K562 (cell line): ENCODE measurements around the gene KBTBD4. TPM values are rescaled to one million over a fixed set of nuclear protein-coding genes. Genes with fewer than 3 reads are reported as not detected.

Source experiments
- ATAC-seq: fragments of 200-7000 bp; cut with Tn5 transposase; 3 replicates; pipeline ENCODE4 v1.9.1; 2020; ENCODE audit warnings: moderate library complexity
- BruUV-seq: library from RNA; stranded (reverse); fragments of 400-500 nt; replicated peaks from 2 replicates; lab custom pipeline; 2021; lab: Mats Ljungman, UMichigan
- CTCF ChIA-PET: fragments of 300-600 bp; formaldehyde crosslinking; extraction: SDS; loops from one replicate; lab custom pipeline; 2021; ENCODE audit warnings: low intra/inter-chr PET ratio; lab: Yijun Ruan, JAX
- POLR2A ChIA-PET: fragments of 300-600, 350-650 bp; sonication (Branson Sonifier 250); formaldehyde crosslinking; extraction: SDS; loops from one replicate; lab custom pipeline; 2021; ENCODE audit warnings: antibody characterized with exemption, inconsistent platforms; lab: Yijun Ruan, JAX
- DNase-seq, 4 experiments: peaks; one replicate each; pipeline versions ENCODE4 v3.0.0 to v3.0.0-alpha.2; 2011 to 2018; ENCODE audit warnings: low spot score in 3 of 4, mixed read lengths in 3 of 4; ENCODE audit errors: extremely low read depth in 1 of 4
- FAIRE-seq: peaks from 2 replicates; lab custom pipeline; 2011; peaks lifted over from hg19 to GRCh38; lab: Jason Lieb, UNC
- H2AFZ ChIP-seq: 2 replicates; pipeline ENCODE4 v1.6.0; 2011; ENCODE audit warnings: low read depth, low read length, control low read depth, inconsistent platforms
- H3K27ac ChIP-seq: fragments of 200-600 bp; 3 replicates; pipeline ENCODE4 v1.8.0; 2011; ENCODE audit warnings: low read depth, mild to moderate bottlenecking, control low read depth, inconsistent platforms, low read length, moderate library complexity, mixed read lengths; ENCODE audit errors: extremely low read depth
- H3K27me3 ChIP-seq, 2 experiments: fragments of 300-600 bp in 1 of 2; 2 replicates in 1 of 2; 3 replicates in 1 of 2; pipeline versions ENCODE4 v1.6.0 to v1.8.0; 2011; ENCODE audit warnings: inconsistent platforms in 2 of 2, low read length in 2 of 2, mild to moderate bottlenecking in 1 of 2, mixed read lengths in 1 of 2, moderate library complexity in 1 of 2; ENCODE audit not compliant: control insufficient read depth in 2 of 2, insufficient read depth in 2 of 2
- H3K36me3 ChIP-seq: fragments of 300-600 bp; 3 replicates; pipeline ENCODE4 v1.8.0; 2011; ENCODE audit warnings: mild to moderate bottlenecking, low read length, inconsistent platforms; ENCODE audit not compliant: control insufficient read depth, insufficient read depth
- H3K4me1 ChIP-seq, 2 experiments: fragments of 200-600 bp in 1 of 2; replicated peaks in 1 of 2; 2 replicates in 1 of 2; 3 replicates in 1 of 2; pipeline versions ENCODE4 v1.5.1 to v1.8.0; 2011; ENCODE audit warnings: inconsistent platforms in 2 of 2, low read length in 2 of 2, mild to moderate bottlenecking in 1 of 2, mixed read lengths in 1 of 2, moderate library complexity in 1 of 2; ENCODE audit not compliant: control insufficient read depth in 2 of 2, insufficient read depth in 2 of 2
- H3K4me2 ChIP-seq: 2 replicates; pipeline ENCODE4 v1.6.1; 2011; ENCODE audit warnings: low read length, control low read depth, inconsistent platforms, mixed read lengths; ENCODE audit not compliant: insufficient read depth
- H3K4me3 ChIP-seq: fragments of 200-600 bp; sonication (generic), shearing (Covaris generic); 2 replicates; pipeline ENCODE4 v1.5.1; 2016; ENCODE audit warnings: control low read depth, inconsistent platforms
- H3K79me2 ChIP-seq: fragments of 200-600 bp; 3 replicates; pipeline ENCODE4 v1.8.0; 2011; ENCODE audit warnings: low read length, inconsistent platforms; ENCODE audit not compliant: control insufficient read depth, insufficient read depth
- H3K9ac ChIP-seq, 2 experiments: 2 replicates each; pipeline versions ENCODE4 v1.6.0 to v1.6.1; 2011; ENCODE audit warnings: low read depth in 2 of 2, low read length in 2 of 2, control low read depth in 1 of 2, inconsistent platforms in 1 of 2, mild to moderate bottlenecking in 1 of 2, mixed read lengths in 1 of 2; ENCODE audit not compliant: insufficient read depth in 1 of 2
- H3K9me1 ChIP-seq: one replicate; pipeline ENCODE4 v1.6.0; 2011; ENCODE audit warnings: inconsistent platforms, mild to moderate bottlenecking, low read length, moderate library complexity; ENCODE audit not compliant: control insufficient read depth, insufficient read depth
- H3K9me3 ChIP-seq: replicated peaks from 2 replicates; pipeline ENCODE4 v1.5.1; 2011; ENCODE audit warnings: low read depth, low read length, inconsistent platforms; ENCODE audit not compliant: control insufficient read depth, insufficient read depth
- H4K20me1 ChIP-seq: replicated peaks from 2 replicates; pipeline ENCODE4 v1.6.1; 2011; ENCODE audit warnings: low read length, inconsistent platforms, mixed read lengths; ENCODE audit not compliant: control insufficient read depth, insufficient read depth
- BCOR ChIP-seq: fragments of 450-650 bp; IDR thresholded peaks from 2 replicates; pipeline ENCODE4 v1.6.1; 2016
- C11orf30 ChIP-seq: fragments of 450-650 bp; IDR thresholded peaks from 2 replicates; pipeline ENCODE4 v1.6.1; 2016; ENCODE audit warnings: low read depth, mild to moderate bottlenecking
- ESRRA ChIP-seq: fragments of 450-650 bp; IDR thresholded peaks from 2 replicates; pipeline ENCODE4 v1.6.1; 2014; ENCODE audit warnings: low read depth, mild to moderate bottlenecking, moderate library complexity, borderline replicate concordance
- KDM1A ChIP-seq, 2 experiments: fragments of 450-650 bp; IDR thresholded peaks; 2 replicates each; pipeline ENCODE4 v1.6.1; 2016; ENCODE audit warnings: mild to moderate bottlenecking in 2 of 2
- MCM3 ChIP-seq: fragments of 450-650 bp; IDR thresholded peaks from 2 replicates; pipeline ENCODE4 v1.6.1; 2016
- RBM25 ChIP-seq: fragments of 200-400 bp; formaldehyde crosslinking; IDR thresholded peaks from 2 replicates; pipeline ENCODE4 v1.6.1; 2018; ENCODE audit warnings: low read length, low read depth, moderate library complexity; ENCODE audit not compliant: severe bottlenecking
- SMARCC2 ChIP-seq: fragments of 450-650 bp; IDR thresholded peaks from 2 replicates; pipeline ENCODE4 v1.6.1; 2017; ENCODE audit warnings: antibody characterized with exemption, moderate library complexity, mild to moderate bottlenecking, low read depth
- SPI1 ChIP-seq: IDR thresholded peaks from 2 replicates; pipeline ENCODE4 v1.6.1; 2011; ENCODE audit warnings: low read depth, low read length, control low read depth, borderline replicate concordance
- YY1 ChIP-seq, 3 experiments: IDR thresholded peaks; 2 replicates each; pipeline ENCODE4 v1.6.1; 2011; ENCODE audit warnings: low read length in 2 of 3, mild to moderate bottlenecking in 2 of 3, moderate library complexity in 2 of 3, borderline replicate concordance in 1 of 3, control low read depth in 1 of 3, low read depth in 1 of 3; ENCODE audit not compliant: insufficient read depth in 3 of 3, insufficient replicate concordance in 2 of 3, control insufficient read depth in 1 of 3, insufficient read length in 1 of 3; ENCODE audit errors: extremely low read depth in 1 of 3
- ZBTB8A ChIP-seq: fragments of 450-650 bp; IDR thresholded peaks from 2 replicates; pipeline ENCODE4 v1.6.1; 2018; ENCODE audit warnings: mild to moderate bottlenecking, moderate library complexity; ENCODE audit not compliant: partially characterized antibody
- WGBS: fragments of 100-300 bp; shearing (Covaris generic); methylation state at CpG from one replicate; pipeline ENCODE4 v1.1.6; 2016; ENCODE audit warnings: low coverage, mixed read lengths; ENCODE audit not compliant: insufficient coverage; ENCODE audit errors: missing lambda C conversion rate; 5-methylcytosine and 5-hydroxymethylcytosine counted together
- in situ Hi-C: fragments of 300-500 bp; cut with MboI; formaldehyde crosslinking; loops from 4 replicates; pipeline ENCODE4 v1.15.0; 2018; ENCODE audit warnings: inconsistent platforms, mixed read lengths
- intact Hi-C: fragments of 100-400 bp; cut with micrococcal nuclease; formaldehyde crosslinking; loops from 2 replicates; pipeline ENCODE4 v1.14.2; 2022
- polyA plus RNA-seq, 8 experiments: library from polyadenylated mRNA; depleted of rRNA in 4 of 8; stranded (reverse) in 5 of 8; unstranded in 3 of 8; fragments of >200 nt; fragmentation: Nextera tagmentation in 2 of 8; fragmentation: Illumina TruSeq in 1 of 8; extraction: Ambion mirVana in 2 of 8; extraction: Trizol in 1 of 8; gene quantifications; 2 replicates each; pipeline versions ENCODE4 v1.2.1 to v1.2.3, GENCODE V29; 2011 to 2014; ENCODE audit warnings: inconsistent platforms in 1 of 8, missing spikeins in 1 of 8
- total RNA-seq, 7 experiments: library from RNA; depleted of rRNA in 6 of 7; stranded (reverse); fragments of >200 nt in 6 of 7; fragmentation: Illumina TruSeq in 2 of 7; extraction: Trizol in 2 of 7; gene quantifications; 2 replicates each; pipeline versions ENCODE4 v1.2.1 to v1.2.3, GENCODE V29; 2011 to 2021; ENCODE audit warnings: low replicate concordance in 1 of 7
- TF ChIP-seq, protein P1 (sequence below): fragments of 250-450 bp; sonication (Bioruptor Pico); IDR thresholded peaks from 2 replicates; pipeline ENCODE4 v1.5.0; 2020; ENCODE audit warnings: mild to moderate bottlenecking

KBTBD4 gene
- total and polyA plus RNA-seq, 9 of the 15 experiments (the other 6 are each of a cell fraction or from before 2014, with no cell fraction given) = 7.0 to 33.9 (median 13.3) TPM

DNA sequence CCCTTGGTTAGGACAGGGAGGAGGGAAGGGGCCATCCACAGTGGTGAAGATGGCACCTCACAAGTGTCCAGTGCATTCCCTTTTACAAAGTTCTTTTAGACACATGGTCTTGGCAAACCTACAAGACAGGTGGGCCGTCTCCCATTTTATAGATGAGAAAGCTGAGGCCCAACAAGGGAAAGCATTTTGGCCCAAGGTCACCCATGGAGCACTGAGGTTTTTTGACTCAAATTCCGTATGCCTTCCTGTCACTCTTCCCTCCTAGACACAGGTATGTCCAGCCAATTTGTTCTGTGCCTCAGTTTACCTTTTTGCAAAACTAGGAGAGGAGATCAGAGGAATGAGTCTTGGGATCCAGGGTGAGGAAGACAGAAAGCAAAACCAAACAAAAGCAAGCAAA is 14.2 kb upstream of the KBTBD4 start:
- FAIRE-seq = no peak

More for the DNA sequence above, 14.2 kb upstream of the KBTBD4 start:
- Histone ChIP-seq H3K36me3 (no peaks in the 10 kb centered on the region), H3K79me2 (no peaks in the 10 kb centered on the region), H3K4me3 (no peak overlapping the region), H3K27ac (no peak overlapping the region), H3K9ac (no peak overlapping the region), H3K9me1 (peaks cover 3% of the 10 kb centered on the region), H3K9me3 (no peaks in the 10 kb centered on the region), H3K4me1 (peaks cover 0 to 16% of the 10 kb centered on the region in 2 experiments; a peak in 2 of 5 replicates), H4K20me1 (no peaks in the 10 kb centered on the region), H3K4me2 (no peak overlapping the region), H3K27me3 (peaks cover 24 to 35% of the 10 kb centered on the region in 2 experiments), H2AFZ (no peak overlapping the region)
- TF ChIP-seq C11orf30 = no peak
- TF ChIP-seq YY1 (IDR thresholded peaks at IDR 0.05; ENCODE audit: borderline replicate concordance in 1 of 3, control insufficient read depth in 1 of 3, extremely low read depth in 1 of 3, insufficient read depth in 3 of 3, insufficient read length in 1 of 3, insufficient replicate concordance in 2 of 3, low read depth in 1 of 3, low read length in 2 of 3) = no peak
- 0 out of 2 replicates have a peak, but pooled peaks have one; percentile 45 for TF ChIP-seq ESRRA
- no peak for TF ChIP-seq SMARCC2
- no peak for TF ChIP-seq MCM3
- no peak for TF ChIP-seq SPI1
- TF ChIP-seq KDM1A (IDR thresholded peaks at IDR 0.05) = 0 out of 4 replicates have a peak, but pooled peaks of 1 of the 2 experiments have one; percentile 26
- peak; percentile 53 for TF ChIP-seq RBM25
- TF ChIP-seq ZBTB8A = no peak
- peak; percentile 88 for TF ChIP-seq BCOR
- TF ChIP-seq, protein P1, sequence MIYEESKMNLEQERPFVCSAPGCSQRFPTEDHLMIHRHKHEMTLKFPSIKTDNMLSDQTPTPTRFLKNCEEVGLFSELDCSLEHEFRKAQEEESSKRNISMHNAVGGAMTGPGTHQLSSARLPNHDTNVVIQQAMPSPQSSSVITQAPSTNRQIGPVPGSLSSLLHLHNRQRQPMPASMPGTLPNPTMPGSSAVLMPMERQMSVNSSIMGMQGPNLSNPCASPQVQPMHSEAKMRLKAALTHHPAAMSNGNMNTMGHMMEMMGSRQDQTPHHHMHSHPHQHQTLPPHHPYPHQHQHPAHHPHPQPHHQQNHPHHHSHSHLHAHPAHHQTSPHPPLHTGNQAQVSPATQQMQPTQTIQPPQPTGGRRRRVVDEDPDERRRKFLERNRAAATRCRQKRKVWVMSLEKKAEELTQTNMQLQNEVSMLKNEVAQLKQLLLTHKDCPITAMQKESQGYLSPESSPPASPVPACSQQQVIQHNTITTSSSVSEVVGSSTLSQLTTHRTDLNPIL (CRISPR knock-in tag) = no peak
- no TSS peak for BruUV-seq
- ChIA-PET POLR2A (interaction anchor here (0.6 to 6.2 kb wide), 3 partner anchors 8 to 234 kb away, joined by 3 to 35 read pairs (median 3); partner anchors contain the start of gene FAM180B), CTCF (no interaction called here)
- DNase-seq (no peak), ATAC-seq (no peak)
- WGBS = 18% methylated on average over 2 of the region's 2 CpGs
- in situ Hi-C loops = no loop called here
- intact Hi-C loops = no loop called here
